ENCODE measurements around the gene GLT6D1.

Gene GLT6D1

GRCh38 chr9:135622415-135623020 lies 16.8 kb downstream of the GLT6D1 start:
- Histone ChIP-seq H3K4me1 (ENCODE audit: insufficient read depth, insufficient read length) (no peaks in the 10 kb centered on the region), H3K9ac (ENCODE audit: insufficient read length, low read depth) (no peak overlapping the region), H3K4me3 (ENCODE audit: insufficient read length, low read depth) (no peak overlapping the region), H3K27me3 (ENCODE audit: insufficient read depth, insufficient read length) (no peaks in the 10 kb centered on the region), H3K36me3 (ENCODE audit: insufficient read depth, insufficient read length, low read length) (no peaks in the 10 kb centered on the region), H3K9me3 (ENCODE audit: insufficient read depth, low read length) (peaks cover 4% of the 10 kb centered on the region)
- DNase-seq (ENCODE audit: low read depth, low spot score): no peak
- TF ChIP-seq SUZ12 (IDR thresholded peaks at IDR 0.05; ENCODE audit: extremely low read depth, insufficient read depth, insufficient read length): no peak
- TF ChIP-seq YY1 (IDR thresholded peaks at IDR 0.05; ENCODE audit: insufficient read depth, insufficient read length): no peak
- no peak for TF ChIP-seq ZNF274 (IDR thresholded peaks at IDR 0.05; ENCODE audit: low read depth, low read length)

DNA sequence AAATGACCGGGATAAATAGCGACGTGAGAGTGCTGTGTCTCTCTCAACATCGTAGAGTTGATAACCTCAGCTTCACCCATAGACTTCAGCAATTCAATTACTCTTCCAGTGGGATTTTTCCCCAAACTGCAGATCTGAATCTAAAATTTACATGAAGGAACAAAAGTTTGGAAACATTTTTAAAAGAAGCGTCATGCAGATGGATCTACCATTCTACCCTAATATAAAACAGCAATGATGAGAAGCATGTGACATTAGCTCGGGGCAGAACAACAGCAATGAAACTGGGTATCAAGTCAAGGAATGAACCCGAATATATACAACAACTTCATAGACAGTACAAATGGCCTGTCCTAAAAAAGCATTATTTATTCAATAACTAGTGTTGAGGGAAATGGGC lies 18.8 kb downstream of the GLT6D1 start:
- Histone ChIP-seq H3K27me3 (ENCODE audit: insufficient read depth, insufficient read length) (no peaks in the 10 kb centered on the region), H3K4me3 (ENCODE audit: insufficient read length, low read depth) (no peak overlapping the region), H3K36me3 (ENCODE audit: insufficient read depth, insufficient read length, low read length) (no peaks in the 10 kb centered on the region), H3K9ac (ENCODE audit: insufficient read length, low read depth) (no peak overlapping the region), H3K4me1 (ENCODE audit: insufficient read depth, insufficient read length) (no peaks in the 10 kb centered on the region), H3K9me3 (ENCODE audit: insufficient read depth, low read length) (no peaks in the 10 kb centered on the region)
- TF ChIP-seq ZNF274 (IDR thresholded peaks at IDR 0.05; ENCODE audit: low read depth, low read length): no peak
- no peak for TF ChIP-seq SUZ12 (IDR thresholded peaks at IDR 0.05; ENCODE audit: extremely low read depth, insufficient read depth, insufficient read length)
- no peak for TF ChIP-seq YY1 (IDR thresholded peaks at IDR 0.05; ENCODE audit: insufficient read depth, insufficient read length)
- DNase-seq (ENCODE audit: low read depth, low spot score): no peak

DNA sequence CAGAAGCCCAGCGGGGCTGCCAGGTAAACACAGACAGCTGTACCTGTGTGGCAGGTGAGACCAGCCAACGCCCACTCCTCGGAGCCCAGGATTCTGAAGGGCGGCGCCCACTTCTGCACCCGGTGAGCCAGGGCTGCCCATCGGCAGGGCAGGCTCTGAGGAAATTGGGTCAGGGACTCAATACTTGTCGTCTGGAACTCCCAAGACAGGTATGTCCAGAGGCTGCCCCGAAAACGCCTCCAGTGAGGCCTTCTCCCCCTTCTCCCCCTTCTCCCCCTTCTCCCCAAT lies 19.8 kb downstream of the GLT6D1 start:
- no peak for TF ChIP-seq SUZ12 (IDR thresholded peaks at IDR 0.05; ENCODE audit: extremely low read depth, insufficient read depth, insufficient read length)
- no peak for TF ChIP-seq YY1 (IDR thresholded peaks at IDR 0.05; ENCODE audit: insufficient read depth, insufficient read length)
- no peak for TF ChIP-seq ZNF274 (IDR thresholded peaks at IDR 0.05; ENCODE audit: low read depth, low read length)
- no peak overlapping the region for H3K4me3 ChIP-seq (ENCODE audit: insufficient read length, low read depth)
- no peaks in the 10 kb centered on the region for H3K36me3 ChIP-seq (ENCODE audit: insufficient read depth, insufficient read length, low read length)
- no peaks in the 10 kb centered on the region for H3K9me3 ChIP-seq (ENCODE audit: insufficient read depth, low read length)
- no peak for DNase-seq (ENCODE audit: low read depth, low spot score)
- no peaks in the 10 kb centered on the region for H3K27me3 ChIP-seq (ENCODE audit: insufficient read depth, insufficient read length)
- H3K9ac ChIP-seq (ENCODE audit: insufficient read length, low read depth): no peak overlapping the region
- peaks cover 3% of the 10 kb centered on the region for H3K4me1 ChIP-seq (ENCODE audit: insufficient read depth, insufficient read length)

DNA sequence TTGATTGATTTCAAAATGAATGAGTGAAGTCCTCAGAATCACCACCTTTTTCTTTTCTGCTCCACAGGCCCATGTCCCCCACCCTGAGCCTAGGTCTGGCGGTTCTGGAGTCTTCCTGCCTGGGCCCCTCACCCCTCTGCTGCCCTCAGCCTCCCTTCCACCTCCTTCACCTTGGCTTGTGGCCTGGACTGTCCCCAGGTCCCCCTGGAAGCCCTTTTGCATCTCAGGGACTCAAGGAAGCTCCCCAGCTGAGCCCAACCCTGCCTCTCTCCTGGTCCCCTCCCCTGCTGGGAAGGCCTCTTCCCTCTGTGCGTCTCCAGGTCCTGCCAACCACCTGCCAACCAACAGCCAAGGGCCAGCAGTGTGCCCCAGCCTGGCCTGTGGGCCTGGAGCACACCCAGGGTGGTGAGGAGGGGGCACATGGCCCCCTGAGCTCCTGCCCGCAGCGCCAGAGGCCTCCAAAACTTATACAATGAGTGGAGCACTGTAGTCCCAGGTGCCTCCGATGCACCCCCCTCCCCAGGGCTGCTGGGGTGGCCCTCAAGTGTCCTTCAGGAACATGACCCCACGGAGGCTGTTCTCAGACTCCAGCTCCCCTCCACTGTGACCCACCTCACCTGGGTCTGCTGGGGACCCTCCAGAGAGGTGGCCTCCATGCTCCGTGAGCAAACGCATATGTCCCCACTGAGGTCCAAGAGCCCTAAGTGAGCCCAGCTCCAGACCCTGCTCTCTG lies 20.3 kb downstream of the GLT6D1 start:
- Histone ChIP-seq H3K9ac (ENCODE audit: insufficient read length, low read depth) (no peak overlapping the region), H3K4me1 (ENCODE audit: insufficient read depth, insufficient read length) (peaks cover 4% of the 10 kb centered on the region), H3K9me3 (ENCODE audit: insufficient read depth, low read length) (no peaks in the 10 kb centered on the region), H3K27me3 (ENCODE audit: insufficient read depth, insufficient read length) (no peaks in the 10 kb centered on the region), H3K36me3 (ENCODE audit: insufficient read depth, insufficient read length, low read length) (no peaks in the 10 kb centered on the region), H3K4me3 (ENCODE audit: insufficient read length, low read depth) (no peak overlapping the region)
- no peak for DNase-seq (ENCODE audit: low read depth, low spot score)
- no peak for TF ChIP-seq ZNF274 (IDR thresholded peaks at IDR 0.05; ENCODE audit: low read depth, low read length)
- no peak for TF ChIP-seq YY1 (IDR thresholded peaks at IDR 0.05; ENCODE audit: insufficient read depth, insufficient read length)
- TF ChIP-seq SUZ12 (IDR thresholded peaks at IDR 0.05; ENCODE audit: extremely low read depth, insufficient read depth, insufficient read length): no peak

- DNase-seq (ENCODE audit: low read depth, low spot score): no peak
- H3K4me3 ChIP-seq (ENCODE audit: insufficient read length, low read depth): no peak overlapping the region
- H3K9ac ChIP-seq (ENCODE audit: insufficient read length, low read depth): no peak overlapping the region
- no peak for TF ChIP-seq SUZ12 (IDR thresholded peaks at IDR 0.05; ENCODE audit: extremely low read depth, insufficient read depth, insufficient read length)
- TF ChIP-seq YY1 (IDR thresholded peaks at IDR 0.05; ENCODE audit: insufficient read depth, insufficient read length): no peak
- TF ChIP-seq ZNF274 (IDR thresholded peaks at IDR 0.05; ENCODE audit: low read depth, low read length): no peak
- H3K4me1 ChIP-seq (ENCODE audit: insufficient read depth, insufficient read length): peaks cover 8% of the 10 kb centered on the region
- H3K36me3 ChIP-seq (ENCODE audit: insufficient read depth, insufficient read length, low read length): no peaks in the 10 kb centered on the region
- H3K27me3 ChIP-seq (ENCODE audit: insufficient read depth, insufficient read length): no peaks in the 10 kb centered on the region
- no peaks in the 10 kb centered on the region for H3K9me3 ChIP-seq (ENCODE audit: insufficient read depth, low read length)
Observed at GRCh38 chr9:135617991-135618411, 21.3 kb downstream of the GLT6D1 start.

GRCh38 chr9:135617538-135617900 lies 21.8 kb downstream of the GLT6D1 start:
- TF ChIP-seq YY1 (IDR thresholded peaks at IDR 0.05; ENCODE audit: insufficient read depth, insufficient read length) (no peak), ZNF274 (IDR thresholded peaks at IDR 0.05; ENCODE audit: low read depth, low read length) (no peak), SUZ12 (IDR thresholded peaks at IDR 0.05; ENCODE audit: extremely low read depth, insufficient read depth, insufficient read length) (no peak)
- H3K9ac ChIP-seq (ENCODE audit: insufficient read length, low read depth): no peak overlapping the region
- H3K4me1 ChIP-seq (ENCODE audit: insufficient read depth, insufficient read length): peaks cover 10% of the 10 kb centered on the region
- H3K36me3 ChIP-seq (ENCODE audit: insufficient read depth, insufficient read length, low read length): no peaks in the 10 kb centered on the region
- no peaks in the 10 kb centered on the region for H3K27me3 ChIP-seq (ENCODE audit: insufficient read depth, insufficient read length)
- H3K9me3 ChIP-seq (ENCODE audit: insufficient read depth, low read length): no peaks in the 10 kb centered on the region
- DNase-seq (ENCODE audit: low read depth, low spot score): no peak
- no peak overlapping the region for H3K4me3 ChIP-seq (ENCODE audit: insufficient read length, low read depth)

DNA sequence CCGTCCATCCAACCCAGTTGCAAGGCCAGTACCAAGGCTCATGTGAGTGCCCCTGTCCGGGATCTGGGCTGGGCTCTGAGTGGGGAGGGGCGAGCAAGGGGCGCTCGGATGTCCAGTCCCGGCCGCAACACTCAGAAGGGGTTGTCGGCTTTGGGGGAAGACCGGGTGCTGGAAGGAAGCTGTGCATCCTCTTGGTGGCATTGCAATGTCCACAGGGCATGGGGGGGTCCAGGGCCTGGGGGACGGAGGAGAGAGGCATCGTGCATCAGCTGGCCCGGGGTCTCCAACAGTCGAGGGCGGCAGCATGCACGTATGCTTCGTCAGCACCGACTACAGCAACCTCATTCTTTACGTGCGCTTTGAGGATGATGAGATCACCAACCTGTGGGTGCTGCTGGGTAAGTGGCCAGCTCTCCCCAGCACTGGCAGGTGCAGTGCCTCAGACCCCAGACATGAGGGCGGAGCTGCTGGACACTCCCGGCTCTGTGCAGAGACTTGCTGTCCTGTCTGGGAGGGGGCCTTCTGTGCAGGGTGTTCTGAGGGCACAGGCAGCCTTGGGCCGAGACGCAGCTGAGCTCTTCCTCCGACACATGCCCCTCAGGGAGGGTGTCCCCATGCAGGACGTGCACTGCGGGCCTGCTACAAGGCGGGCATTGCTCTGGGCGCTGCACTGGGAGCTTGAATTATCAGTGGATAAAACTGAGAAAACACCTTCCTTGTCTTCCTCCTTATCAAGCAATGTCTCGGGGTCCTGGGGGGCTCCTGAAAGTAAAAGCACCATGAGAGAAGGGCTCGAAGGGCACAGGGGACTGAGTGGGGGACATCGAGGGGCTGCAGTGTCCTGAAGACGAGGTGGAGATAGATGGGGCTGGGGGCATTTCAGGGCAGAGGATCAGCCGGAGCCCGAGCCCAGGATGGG lies 22.5 kb downstream of the GLT6D1 start:
- no peak overlapping the region for H3K4me3 ChIP-seq (ENCODE audit: insufficient read length, low read depth)
- peaks cover 10% of the 10 kb centered on the region for H3K4me1 ChIP-seq (ENCODE audit: insufficient read depth, insufficient read length)
- H3K9ac ChIP-seq (ENCODE audit: insufficient read length, low read depth): no peak overlapping the region
- no peaks in the 10 kb centered on the region for H3K9me3 ChIP-seq (ENCODE audit: insufficient read depth, low read length)
- DNase-seq (ENCODE audit: low read depth, low spot score): no peak
- TF ChIP-seq SUZ12 (IDR thresholded peaks at IDR 0.05; ENCODE audit: extremely low read depth, insufficient read depth, insufficient read length): no peak
- no peak for TF ChIP-seq ZNF274 (IDR thresholded peaks at IDR 0.05; ENCODE audit: low read depth, low read length)
- no peak for TF ChIP-seq YY1 (IDR thresholded peaks at IDR 0.05; ENCODE audit: insufficient read depth, insufficient read length)
- no peaks in the 10 kb centered on the region for H3K27me3 ChIP-seq (ENCODE audit: insufficient read depth, insufficient read length)
- no peaks in the 10 kb centered on the region for H3K36me3 ChIP-seq (ENCODE audit: insufficient read depth, insufficient read length, low read length)
